NCI-H774 (cell line): ENCODE results near the gene NEURL3.

Source experiments
- DNase-seq: peaks from one replicate; lab custom pipeline; 2025; lab: John Stamatoyannopoulos, UW

The NEURL3 gene

DNA sequence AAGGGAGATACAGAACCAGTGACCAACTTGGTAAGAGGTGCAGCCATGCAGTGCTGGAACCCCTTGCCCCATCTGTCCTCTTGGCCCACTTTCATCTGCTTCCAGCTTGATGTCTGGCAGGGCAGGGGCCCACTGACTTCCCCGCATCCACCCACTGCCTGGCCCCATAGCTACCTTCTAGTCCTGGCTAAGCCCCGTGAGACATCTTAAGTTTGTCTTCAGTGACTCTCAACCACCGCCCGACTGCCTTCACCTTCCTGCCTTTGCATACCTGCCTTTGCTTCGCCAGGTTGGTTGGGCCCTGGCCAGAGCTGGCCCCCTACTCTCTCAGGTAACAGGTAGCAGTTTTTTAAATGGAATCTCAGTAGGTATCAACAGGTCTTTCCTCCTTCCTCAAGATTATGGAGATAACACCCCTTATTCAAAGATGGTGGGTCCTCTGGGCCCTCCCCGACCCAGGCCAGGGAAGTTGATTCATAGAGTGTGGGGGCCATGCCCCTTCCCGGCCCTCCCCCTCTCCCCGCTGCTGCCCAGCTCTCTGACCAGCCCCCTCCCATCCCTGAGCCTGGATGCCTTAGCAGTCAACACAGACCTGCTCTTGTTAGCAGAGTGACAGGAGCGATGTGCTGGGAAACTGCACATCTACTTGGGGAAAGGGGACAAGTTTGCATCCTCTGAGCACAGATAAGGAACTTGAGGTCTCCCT lies 34.2 kb upstream of the NEURL3 start:
- DNase-seq, result no peak

DNA sequence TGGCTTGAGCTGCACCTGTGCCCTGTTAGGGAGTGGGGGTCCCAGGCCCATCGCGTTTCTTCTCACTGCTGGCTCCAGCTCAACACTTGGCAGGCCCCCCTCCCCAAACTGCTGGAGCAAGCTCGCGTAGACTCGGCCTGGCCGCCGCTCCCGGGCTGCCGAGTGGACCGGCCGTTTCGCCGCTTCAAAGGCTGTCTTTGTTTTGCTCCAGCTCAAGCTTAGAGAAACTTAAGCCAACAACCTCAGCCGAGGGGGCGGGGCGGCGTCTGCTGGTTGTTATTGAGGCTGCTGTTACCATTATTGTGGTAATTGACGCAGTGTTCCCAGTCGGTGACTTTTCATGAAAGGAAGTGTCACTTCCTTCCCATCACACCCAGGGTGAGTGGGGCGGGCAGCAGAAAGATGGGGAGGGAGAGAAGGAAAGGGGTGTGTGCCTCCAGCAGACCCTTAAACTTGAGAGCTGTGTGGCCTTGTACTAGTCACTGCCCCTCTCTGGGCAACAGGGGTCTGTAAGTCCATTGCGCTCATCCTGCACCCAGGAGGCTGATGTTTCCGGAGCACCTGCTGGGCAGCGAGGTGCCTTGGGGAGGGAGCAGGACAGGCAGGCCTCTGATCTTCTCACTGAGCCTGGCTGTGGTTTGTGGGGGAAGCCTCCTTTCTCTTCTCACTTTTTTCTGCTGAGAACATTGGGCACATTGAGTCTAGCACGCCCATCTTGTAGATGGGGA lies 33.5 kb upstream of the NEURL3 start:
- DNase-seq, result no peak

DNA sequence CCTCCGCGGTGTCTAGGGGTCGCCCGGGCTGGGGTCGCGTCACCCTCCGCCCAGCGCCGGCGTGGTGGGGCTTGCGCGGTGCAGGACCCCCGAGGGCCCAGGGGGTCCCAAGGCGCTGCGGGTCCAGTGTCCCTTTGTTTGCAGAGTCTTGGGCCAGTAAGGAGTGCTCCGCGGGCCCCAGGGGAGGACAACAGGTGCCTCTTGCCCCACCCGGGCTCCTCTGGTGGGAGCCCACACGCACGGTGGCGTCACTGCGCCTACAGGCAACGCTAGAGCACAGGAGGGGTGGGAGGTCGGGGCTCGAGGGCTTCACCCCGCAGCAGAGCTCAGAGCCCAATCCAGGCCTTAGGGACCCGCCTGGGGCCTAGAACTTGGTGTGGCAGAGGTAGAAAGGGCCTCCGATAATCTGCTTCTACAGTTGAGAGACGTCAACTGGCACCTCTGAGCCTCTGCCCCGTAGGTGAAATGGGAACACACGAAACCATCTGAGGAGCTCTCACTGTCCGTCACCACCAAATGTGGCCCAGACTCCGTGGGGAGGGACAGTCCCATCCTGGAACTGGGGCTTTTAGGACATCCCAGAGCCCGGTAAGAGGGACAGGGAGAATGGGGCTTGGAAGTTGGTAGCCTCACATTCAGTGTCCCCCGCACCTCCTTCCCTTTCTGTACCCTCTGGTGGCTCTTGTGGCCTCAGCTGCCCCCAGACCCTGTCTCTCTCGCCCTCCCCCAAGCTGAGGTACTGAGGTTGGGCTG lies 32.8 kb upstream of the NEURL3 start:
- DNase-seq, result no peak

DNA sequence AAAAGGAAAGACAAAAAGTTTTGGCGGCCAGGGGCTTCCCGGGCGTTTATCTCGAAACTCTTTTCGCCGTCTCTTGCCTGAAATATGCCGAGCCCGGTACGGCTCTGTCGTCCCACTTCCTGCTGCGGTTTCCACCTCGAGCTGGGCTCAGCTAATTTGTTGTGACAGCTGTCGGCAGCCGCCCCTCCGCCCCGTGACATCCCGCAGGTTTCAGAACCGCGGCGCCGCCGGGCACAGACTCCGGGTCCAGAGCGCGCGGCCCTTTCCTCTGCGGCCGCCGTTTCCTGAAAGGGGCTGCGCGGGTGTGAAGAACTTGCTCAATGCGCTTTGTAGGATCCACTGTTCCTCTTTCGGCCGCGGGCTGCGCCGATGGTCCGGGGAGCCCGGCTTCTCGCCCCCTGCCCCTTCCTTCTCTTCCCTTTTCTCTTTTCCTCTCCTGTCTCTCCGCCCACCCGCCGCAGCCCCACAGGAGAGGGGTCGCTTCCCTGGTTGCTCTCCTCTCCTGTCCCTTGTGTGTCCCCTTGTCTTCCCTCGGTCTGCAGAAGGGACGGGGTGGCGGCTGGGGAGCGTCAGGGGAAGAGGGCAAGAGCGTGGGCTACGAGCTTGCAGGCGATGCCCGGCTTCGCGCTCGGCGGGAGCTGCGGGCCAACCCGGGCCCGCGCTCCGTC lies 32.0 kb upstream of the NEURL3 start:
- no peak for DNase-seq

DNA sequence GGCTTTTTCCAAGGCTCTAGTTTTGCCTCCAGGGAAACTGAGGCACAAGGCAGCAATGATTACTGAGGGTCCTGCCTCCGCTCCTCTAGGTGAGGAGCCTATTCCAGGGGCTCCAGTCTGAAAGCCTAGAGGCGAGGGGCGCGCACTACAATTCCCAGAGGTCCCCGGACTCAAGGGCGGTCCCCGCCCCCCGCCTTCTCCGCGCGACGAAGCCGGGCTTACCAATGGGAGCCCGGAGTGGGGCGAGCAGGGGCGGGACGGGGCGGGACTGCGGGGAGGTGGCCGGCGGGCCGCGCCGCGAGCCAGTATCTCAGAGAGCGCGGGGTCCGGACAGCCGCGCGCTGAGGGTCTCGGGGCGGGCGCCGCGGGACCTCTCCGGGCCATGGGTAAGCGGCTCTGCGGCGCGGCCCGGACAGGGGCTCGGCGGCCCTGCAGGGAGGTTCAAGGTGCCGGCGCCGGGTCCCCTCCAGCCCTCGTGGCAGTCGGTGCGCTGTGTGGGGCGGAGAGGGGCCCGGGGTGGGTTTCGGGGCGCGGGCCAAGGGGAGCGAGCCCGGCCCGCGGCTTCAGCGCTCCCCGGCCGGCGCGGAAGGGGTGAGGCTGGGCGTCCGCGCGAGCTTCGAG lies 31.4 kb upstream of the NEURL3 start, which contains the start of gene ARID5A:
Gene ARID5A, plus strand, starts transcription at position 308 of the 621 bp plus-strand sequence. Its CDS starts 75 bp downstream, at position 383.
- DNase-seq, result peak; percentile 86

DNA sequence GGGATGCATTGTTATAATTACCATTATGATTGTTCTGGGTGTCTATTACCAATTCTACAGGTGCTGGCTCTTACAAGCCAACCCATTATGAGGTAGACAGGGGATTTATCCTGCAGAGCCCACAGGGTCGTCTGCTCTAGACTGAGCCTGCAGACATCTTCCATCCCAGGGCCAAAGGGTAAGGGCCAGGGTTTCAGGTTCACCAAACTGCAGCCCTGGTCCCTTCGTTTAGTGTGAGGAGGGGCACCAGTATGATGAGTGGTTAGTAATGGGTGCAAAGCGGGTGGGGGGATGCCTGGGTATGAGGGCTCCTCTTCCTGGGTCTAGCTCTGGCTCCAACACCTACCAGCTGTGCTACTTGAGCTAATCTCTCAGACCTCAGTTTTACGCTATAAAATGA lies 30.2 kb upstream of the NEURL3 start:
- DNase-seq, result no peak

DNA sequence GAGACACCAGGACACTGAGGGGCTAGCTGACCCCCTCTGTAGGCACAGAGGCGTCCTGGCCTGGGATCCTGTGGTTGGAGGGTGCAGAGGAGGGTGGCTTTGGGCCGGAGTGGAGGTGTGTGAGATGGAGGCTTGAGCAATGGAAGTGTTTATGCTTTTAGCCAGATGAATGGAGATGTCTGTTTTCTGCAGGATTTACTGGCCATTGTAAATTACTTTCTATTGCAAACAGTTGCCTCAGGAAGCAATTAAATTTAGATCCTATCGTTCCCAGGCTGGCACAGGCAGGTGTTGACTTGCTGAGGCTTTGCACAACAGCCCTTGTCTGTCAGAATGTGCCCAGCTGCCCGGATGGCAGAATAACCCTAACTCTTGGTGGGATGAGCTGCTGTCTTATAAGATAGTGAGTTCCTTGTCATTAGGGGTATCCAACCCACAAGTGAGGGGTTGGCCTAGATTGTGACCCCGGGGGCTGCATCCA lies 29.6 kb upstream of the NEURL3 start:
- DNase-seq, result peak; percentile 35

DNA sequence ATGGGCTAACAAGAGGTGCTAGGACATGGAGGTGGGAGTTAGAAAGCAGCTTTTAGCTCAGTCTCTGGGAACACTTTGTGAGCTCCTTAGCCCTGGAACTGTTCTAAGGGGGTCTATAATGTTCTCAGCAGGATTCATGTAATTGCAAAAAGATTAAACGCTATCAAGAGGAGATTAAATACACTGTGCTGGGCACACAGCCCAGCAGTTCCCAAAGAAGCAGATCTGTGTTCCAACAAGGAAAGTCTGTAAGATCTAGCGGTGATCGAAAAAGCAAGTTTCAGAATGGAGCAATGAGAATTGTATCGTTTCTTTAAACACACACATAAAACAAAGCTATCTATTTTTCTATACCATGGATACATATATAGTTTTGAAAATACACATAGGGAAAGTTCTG lies 29.0 kb upstream of the NEURL3 start:
- DNase-seq, result no peak

DNA sequence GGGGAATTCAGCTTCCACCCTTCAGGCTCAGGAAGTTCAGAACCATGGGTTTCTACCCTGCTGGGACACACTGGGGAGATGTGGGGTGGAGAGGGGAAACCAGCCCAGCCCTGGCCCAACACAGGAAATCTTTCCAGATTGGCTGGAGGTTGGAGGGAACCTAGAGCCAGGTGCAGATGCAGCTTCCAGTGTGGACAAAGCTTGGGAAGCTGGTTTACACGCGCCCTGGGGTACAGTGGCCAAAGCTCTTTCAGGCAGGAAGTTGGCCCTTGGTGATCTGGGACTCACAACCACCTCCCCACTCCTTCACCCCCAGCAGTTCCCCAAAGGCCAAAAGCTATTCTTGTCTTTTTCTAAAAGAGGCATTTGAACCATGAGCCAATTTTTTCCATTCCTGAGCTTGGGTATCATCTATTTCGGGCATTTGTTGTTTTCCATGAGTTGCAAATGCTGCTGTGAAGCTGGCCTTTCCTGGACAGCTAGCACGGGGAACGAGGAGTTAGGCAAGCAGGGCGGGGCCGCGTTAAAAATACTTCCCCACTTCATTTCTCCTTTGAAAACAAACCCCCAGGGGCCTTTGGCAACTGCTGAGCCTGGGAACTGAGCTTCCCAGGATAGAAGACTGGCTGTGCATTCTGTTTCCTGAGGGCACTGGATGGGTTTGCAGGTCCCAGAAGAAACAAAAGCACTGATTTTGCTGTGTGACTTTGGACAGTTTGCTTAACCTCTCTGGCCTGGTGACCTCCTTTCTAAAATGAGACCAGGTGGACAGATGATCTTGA lies 28.3 kb upstream of the NEURL3 start:
- peak; percentile 20 for DNase-seq

DNA sequence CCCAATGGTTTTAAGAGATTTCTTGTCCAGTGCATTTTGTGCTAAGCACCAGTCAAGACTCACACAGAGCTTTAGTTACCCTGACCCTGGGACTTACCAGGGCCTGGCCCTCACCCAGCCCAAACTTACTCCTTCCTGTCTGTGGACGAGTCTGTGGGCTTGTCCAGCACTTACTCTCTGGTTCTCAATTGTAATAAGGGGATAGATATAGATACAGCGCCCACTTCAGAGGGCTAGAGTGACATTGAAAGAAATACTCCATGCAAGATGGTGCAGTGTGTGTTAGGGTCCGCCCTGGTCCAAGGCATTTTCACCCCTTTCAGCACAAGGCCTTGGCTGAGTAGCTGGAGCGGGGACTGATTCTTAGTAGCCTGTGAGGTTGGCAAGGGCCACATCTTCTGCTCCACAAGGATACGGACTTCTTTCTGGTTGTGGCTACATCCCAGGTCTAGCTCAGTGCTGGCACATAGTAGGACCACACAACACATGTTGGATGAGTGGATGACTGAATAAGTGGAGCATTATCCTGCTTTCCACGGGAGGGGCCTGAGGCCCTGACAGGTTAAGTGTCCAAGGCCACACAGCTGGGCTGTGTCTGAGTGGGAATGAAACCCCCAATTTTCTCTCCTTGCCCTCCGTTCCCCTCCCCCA lies 27.6 kb upstream of the NEURL3 start:
- DNase-seq, result no peak

DNA sequence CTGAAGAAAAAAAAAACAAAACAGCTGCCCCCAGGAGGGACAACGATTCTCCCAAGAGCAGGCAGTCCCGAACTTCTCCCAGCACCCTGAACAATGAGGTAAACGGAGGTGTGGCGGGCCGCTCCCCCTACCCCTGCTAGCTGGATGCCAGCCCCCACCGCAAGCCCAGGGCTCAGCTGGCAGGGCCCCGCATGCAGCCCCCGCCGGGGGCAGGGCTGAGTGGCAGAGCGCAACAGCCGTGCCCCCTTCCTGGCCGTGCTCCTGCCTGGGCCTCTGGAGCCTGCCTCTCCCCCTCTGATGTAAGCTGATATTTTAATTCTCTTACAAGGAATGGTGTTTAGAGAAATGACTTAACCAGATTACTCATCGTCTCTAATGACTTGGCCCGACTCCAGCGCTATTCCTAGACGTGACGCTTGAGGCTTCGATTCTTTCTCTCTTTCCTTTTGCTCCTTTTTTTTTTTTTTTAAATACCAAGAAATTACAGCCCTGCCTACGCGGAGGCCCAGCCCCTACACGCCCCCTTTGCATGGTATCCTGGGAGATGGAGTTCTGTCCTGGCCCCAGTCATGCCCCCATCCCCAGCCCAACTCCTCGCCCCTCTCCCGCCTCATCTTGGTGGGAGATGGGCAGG lies 26.8 kb upstream of the NEURL3 start:
- DNase-seq, result peak; percentile 50

DNA sequence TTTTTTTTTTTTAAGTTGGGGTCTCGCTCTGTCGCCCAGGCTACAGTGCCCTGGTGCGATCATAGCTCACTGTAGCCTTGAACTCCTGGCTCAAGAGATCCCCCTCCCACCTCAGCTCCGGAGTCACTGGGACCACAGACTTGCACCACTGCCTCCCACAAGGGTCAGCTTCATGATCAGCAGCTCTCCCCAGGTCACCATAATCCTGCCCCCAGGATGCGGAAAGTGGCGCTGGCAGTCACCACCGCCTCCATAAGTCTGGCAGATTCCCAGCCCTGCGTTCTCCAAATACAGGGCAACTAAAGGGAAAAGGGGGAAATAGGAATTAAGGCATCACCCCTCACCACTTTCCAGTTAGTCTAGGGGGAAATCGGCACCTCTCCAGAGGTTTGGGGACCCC lies 26.2 kb upstream of the NEURL3 start:
- DNase-seq, result no peak

DNA sequence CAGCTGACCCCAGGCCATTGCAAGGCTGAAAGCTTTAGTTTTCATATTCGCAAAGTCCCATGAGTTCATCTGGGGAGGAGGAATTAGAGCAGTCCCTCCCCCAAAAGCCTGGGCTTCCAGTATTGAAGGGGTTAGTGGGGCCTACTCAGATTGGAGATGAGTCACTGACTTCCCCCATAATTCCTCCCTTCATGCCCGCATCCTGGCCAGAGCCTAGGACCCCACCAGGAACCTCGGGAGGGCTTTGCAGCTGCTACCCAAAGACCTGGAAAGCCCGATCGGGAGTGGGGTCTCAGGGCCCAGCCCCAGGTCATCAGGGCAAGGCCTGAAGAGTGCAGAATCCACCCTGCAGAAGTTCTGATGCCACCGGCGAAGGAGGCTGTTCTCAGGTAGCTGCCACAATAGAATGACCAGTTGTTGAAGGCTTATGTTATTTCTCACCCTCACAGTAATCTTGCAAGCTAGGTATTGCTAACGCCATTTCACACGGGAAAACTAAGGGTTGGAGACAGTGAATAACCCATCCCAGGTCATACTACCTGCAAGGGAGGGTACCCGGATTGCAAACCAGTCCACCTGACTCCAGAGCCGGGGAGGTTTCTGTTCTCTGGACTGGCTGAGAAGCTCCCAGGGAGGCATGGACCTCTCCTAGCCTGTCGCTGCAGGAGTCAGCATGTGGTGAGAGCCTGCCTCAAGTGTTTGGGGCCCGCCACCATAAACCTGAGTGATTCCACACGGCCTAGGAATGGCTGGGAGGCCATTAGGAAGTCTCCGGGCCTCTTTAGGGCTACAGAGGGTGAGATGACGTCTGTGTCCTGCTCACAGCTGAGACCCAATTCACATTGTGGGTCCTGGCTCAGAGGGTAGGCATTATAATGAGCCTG lies 25.6 kb upstream of the NEURL3 start:
- no peak for DNase-seq

DNA sequence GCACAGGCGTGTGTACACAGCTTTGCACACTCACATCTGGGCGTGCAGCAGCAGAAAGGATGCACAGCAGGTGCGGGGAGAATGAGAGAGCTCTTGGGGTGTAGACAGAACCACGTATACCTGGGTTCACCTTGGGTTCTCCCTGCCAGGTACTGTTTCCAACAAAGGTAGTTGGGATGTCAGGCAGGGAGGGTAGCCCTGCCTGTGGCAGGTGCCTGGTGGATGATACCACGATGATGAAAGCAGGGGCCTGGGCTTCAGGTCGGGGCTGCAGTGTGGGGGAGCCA lies 24.9 kb upstream of the NEURL3 start:
- no peak for DNase-seq

DNA sequence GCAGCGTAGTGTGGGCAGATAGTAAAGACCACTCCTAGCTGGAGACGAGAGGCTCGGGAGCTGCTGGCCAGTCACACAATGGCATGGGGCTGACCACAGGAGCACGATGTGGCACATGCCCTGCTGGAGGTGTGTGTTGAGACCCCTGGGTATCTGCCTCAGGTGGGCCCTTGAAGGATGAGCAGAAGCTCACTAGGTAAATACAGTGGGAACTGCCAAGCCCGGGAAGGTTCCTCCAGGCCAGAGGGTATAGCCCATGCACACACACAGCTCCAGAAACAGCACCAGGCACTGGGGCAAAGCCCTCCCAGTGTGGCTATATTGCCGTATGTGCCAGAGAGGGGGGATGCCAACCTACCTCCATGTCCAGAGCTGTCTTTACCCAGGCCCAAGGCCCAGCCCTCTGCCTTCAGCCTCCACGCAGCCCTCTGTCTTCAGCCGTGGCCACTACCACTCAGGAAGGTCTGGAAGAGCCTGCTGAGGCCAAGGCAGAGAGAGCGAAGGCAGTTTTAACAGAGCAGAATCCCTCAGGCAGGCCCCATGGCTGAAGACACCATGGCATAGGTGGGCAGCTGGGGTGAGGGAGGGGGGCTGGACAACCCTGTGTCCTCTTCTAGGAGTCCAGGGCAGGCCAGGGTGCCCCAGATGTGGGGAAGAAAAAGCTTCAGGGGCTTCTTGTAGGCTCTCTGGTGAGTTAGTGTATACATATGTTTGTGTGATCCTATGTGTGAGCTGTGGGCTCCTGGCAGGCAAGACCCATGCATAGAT lies 24.4 kb upstream of the NEURL3 start:
- DNase-seq, result no peak

DNA sequence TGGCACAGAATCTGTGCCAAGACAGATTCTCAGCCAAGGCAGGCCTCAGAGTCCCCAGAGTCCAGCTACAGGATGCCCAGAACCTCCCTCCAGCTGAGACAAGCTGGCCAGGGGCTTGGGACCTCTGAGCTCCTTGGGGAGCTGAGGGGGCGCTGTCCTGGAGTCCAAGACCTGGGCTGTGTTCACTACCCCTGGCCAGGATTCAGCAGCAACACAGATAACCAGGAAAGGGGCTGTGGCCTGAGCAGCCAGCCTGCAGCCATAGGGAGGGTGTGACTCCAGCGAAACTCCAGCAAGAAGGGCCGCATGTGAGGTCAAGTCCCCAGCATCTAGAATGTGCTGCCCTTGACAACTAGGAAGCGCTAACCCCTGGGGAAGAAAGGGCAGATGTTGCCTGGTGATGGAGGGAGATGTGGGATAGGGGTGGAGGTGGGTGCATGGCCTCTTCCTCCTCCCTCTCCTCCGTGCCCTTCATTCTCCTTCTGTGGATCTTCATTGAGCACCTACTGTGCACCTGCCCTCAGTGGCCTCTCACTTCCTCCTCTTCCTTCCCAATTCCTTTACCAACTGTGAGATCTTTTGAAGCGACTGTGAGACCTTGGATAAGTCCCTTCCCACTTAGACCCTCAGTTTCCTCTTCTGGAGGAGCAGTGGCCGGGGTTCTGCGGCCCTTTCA lies 23.7 kb upstream of the NEURL3 start:
- DNase-seq, result no peak

DNA sequence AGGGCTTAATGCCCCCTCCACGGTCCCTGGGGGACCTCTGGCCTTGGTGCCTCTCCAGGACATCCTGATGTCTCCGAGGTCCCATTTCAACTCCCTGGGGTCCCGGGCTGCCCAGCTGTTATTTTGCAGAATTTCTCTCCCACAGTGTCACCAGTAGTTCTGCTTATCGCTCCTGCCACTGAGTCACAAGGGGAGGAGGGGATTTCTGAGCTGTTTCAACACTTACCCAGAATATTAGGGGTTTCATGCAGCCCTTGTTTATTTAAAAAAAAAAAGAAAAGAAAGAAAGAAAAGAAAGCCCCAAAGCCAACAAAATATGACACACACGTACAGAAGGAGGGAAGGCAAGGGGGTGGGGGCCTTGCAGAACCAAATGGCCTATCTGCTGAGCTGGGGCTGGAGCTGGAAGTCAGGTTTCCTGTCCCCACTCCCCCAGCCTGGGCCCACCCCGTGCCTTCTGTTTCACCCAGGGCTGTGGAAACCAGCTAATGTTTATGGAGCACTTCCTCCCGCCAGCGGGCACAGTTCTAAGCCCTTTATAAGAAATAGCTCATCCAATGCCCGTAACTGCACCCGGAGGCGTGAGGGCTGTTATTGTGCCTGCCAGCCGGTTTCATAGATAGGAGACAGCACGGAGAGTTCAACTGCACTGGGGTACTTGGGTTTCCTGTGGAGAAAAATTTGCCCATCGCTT lies 23.0 kb upstream of the NEURL3 start:
- DNase-seq, result no peak
